Stomach (tissue), 9 donors: ENCODE data around the gene TP53AIP1. TPM values are rescaled to one million over a fixed set of nuclear protein-coding genes. Genes with fewer than 3 reads are reported as not detected.
"Not testable (repeated sequence)": the region's sequence is repeated elsewhere in the genome, so short reads cannot be mapped to it uniquely, and the experiment has no call there.

Experiments used
- DNase-seq, 2 donors: peaks; one replicate each; pipeline versions ENCODE4 v3.0.0 to v3.0.0-alpha.2; 2013 to 2019
- H3K27ac ChIP-seq, 5 donors: fragments of 200-600 bp in 4 of 5; sonication (generic) in 4 of 5; one replicate each; pipeline ENCODE4 v1.5.1; 2013 to 2019; ENCODE audit warnings: mild to moderate bottlenecking in 1 of 5, moderate library complexity in 1 of 5
- H3K27me3 ChIP-seq, 3 donors: fragments of 200-600 bp; sonication (generic); one replicate each; pipeline ENCODE4 v1.5.1; 2017 to 2019; ENCODE audit warnings: mixed run types in 1 of 3
- H3K36me3 ChIP-seq, 4 donors: fragments of 200-600 bp; sonication (generic); 1 replicate in 3 of 4; 2 replicates in 1 of 4; pipeline ENCODE4 v1.5.1; 2016 to 2019
- H3K4me1 ChIP-seq, 4 donors: fragments of 200-600 bp; sonication (generic); one replicate each; pipeline ENCODE4 v1.5.1; 2016 to 2019
- H3K4me3 ChIP-seq, 4 donors: fragments of 200-600 bp; sonication (generic) in 3 of 4; one replicate each; pipeline ENCODE4 v1.5.1; 2016 to 2019; ENCODE audit warnings: mild to moderate bottlenecking in 1 of 4
- H3K9me3 ChIP-seq, 4 donors: fragments of 200-600 bp; sonication (generic); one replicate each; pipeline ENCODE4 v1.5.1; 2016 to 2019
- EP300 ChIP-seq: sonication (generic); formaldehyde crosslinking; IDR thresholded peaks from one replicate; pipeline ENCODE4 v1.6.1; 2017; ENCODE audit warnings: antibody characterized with exemption
- POLR2A ChIP-seq, 4 donors: fragments of 450-650 bp; IDR thresholded peaks; one replicate each; pipeline ENCODE4 v1.6.1; 2016; ENCODE audit warnings: antibody characterized with exemption in 4 of 4, control low read depth in 2 of 4, mild to moderate bottlenecking in 1 of 4, moderate library complexity in 1 of 4
- POLR2AphosphoS5 ChIP-seq, 3 donors: sonication (generic); formaldehyde crosslinking; IDR thresholded peaks; one replicate each; pipeline ENCODE4 v1.6.1; 2016; ENCODE audit warnings: antibody characterized with exemption in 3 of 3
- WGBS, 5 donors: extraction: QIAGEN DNeasy Blood & Tissue Kit in 3 of 5; methylation state at CpG; one replicate each; pipeline versions ENCODE4 v1.1.5 to v1.1.7; 2013 to 2018; 5-methylcytosine and 5-hydroxymethylcytosine counted together
- intact Hi-C: fragments of 100-400 bp; cut with DNase I; formaldehyde crosslinking; loops from one replicate; pipeline ENCODE4 v1.15.1; 2023; ENCODE audit warnings: low total_unique reads
- polyA plus RNA-seq, 3 donors: library from polyadenylated mRNA; stranded (reverse); fragments of 200-250 nt; gene quantifications; one replicate each; pipeline ENCODE4 v1.2.3, GENCODE V29; 2013
- total RNA-seq, 5 donors: library from RNA; depleted of rRNA; stranded (reverse); fragments of >200 nt; gene quantifications; one replicate each; pipeline versions ENCODE4 v1.1.0 to v1.2.3, GENCODE V29; 2014 to 2016
- TF ChIP-seq, protein P1 (sequence below), 7 experiments: fragments of 450-650 bp in 4 of 7; fragments of 200-600 bp in 3 of 7; sonication (generic) in 3 of 7; IDR thresholded peaks; one replicate each; pipeline ENCODE4 v1.5.1; 2016 to 2019; ENCODE audit warnings: antibody characterized with exemption in 7 of 7, control low read depth in 2 of 7, mild to moderate bottlenecking in 1 of 7
- donor health status: healthy with polysubstance abuse.
- donor health status: Bipolar disorder and iron deficiency.
- donor health status: healthy.

TP53AIP1 gene
- total and polyA plus RNA-seq, 8 donors = 22.4 TPM; not detected in 7

DNA sequence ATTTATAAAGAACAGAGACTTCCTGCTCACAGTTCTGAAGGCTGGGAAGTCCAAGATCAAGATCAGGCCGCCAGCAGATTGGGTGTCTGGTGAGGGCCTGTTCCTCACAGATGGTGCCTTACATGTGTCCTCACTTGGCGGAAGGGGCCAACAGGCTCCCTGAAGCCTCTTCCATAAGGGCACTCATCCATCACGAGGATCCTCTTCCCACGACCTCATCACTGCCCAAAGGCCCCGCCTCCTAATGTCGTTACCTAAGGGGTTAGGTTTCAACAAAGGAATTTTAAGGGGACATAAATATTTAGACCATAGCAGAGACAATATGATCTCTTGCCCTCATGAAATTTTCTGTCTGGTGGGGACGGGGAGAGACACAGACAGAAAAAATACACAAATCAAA lies 18.6 kb downstream of the TP53AIP1 start:
- 73 to 86% (median 80%) methylated on average over 7 of the region's 7 CpGs for WGBS, 5 donors
- intact Hi-C loops = no loop called here
- TF ChIP-seq POLR2AphosphoS5 (IDR thresholded peaks at IDR 0.05) (no peak), POLR2A (IDR thresholded peaks at IDR 0.05) (no peak), EP300 (no peak)
- TF ChIP-seq, protein P1, sequence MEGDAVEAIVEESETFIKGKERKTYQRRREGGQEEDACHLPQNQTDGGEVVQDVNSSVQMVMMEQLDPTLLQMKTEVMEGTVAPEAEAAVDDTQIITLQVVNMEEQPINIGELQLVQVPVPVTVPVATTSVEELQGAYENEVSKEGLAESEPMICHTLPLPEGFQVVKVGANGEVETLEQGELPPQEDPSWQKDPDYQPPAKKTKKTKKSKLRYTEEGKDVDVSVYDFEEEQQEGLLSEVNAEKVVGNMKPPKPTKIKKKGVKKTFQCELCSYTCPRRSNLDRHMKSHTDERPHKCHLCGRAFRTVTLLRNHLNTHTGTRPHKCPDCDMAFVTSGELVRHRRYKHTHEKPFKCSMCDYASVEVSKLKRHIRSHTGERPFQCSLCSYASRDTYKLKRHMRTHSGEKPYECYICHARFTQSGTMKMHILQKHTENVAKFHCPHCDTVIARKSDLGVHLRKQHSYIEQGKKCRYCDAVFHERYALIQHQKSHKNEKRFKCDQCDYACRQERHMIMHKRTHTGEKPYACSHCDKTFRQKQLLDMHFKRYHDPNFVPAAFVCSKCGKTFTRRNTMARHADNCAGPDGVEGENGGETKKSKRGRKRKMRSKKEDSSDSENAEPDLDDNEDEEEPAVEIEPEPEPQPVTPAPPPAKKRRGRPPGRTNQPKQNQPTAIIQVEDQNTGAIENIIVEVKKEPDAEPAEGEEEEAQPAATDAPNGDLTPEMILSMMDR (IDR thresholded peaks at IDR 0.05) = no peak

DNA sequence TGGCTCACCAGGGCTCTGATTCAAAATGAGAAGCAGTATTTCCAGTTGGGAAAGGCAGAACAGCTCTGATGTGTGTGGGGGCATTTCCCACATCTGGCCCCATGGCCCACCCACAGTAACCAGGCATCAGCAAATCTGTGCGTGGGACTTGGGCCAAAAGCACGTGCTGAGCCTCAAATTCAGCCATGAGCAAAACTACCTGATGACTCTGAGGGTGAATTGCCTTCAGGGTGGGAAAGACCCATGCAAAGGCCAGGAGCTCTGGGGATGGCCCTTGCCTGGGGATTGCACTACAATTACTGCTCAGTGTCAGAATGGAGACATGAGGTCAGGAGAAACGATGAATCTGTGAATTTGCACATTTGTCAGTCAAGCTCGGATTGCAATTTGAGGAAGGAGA lies 20.9 kb downstream of the TP53AIP1 start:
- Histone ChIP-seq H3K4me1 (no peaks in the 10 kb centered on the region), H3K4me3 (no peak overlapping the region), H3K27ac (no peak overlapping the region), H3K9me3 (no peaks in the 10 kb centered on the region), H3K36me3 (no peaks in the 10 kb centered on the region), H3K27me3 (peaks cover 0 to 17% (median 0%) of the 10 kb centered on the region in 3 donors)
- intact Hi-C loops = no loop called here
- no peak for TF ChIP-seq POLR2A (IDR thresholded peaks at IDR 0.05)
- TF ChIP-seq EP300 = no peak
- TF ChIP-seq, protein P1 (IDR thresholded peaks at IDR 0.05) = no peak
- WGBS, 5 donors = 79 to 89% (median 86%) methylated on average over 4 of the region's 4 CpGs
- no peak for DNase-seq

More for the DNA sequence above, 18.6 kb downstream of the TP53AIP1 start:
- H3K27ac ChIP-seq = no peak overlapping the region
- H3K27me3 ChIP-seq = peaks cover 0 to 17% (median 0%) of the 10 kb centered on the region in 3 donors
- H3K4me1 ChIP-seq = no peaks in the 10 kb centered on the region
- H3K4me3 ChIP-seq = no peak overlapping the region
- no peaks in the 10 kb centered on the region for H3K9me3 ChIP-seq
- no peak for DNase-seq
- no peaks in the 10 kb centered on the region for H3K36me3 ChIP-seq

DNA sequence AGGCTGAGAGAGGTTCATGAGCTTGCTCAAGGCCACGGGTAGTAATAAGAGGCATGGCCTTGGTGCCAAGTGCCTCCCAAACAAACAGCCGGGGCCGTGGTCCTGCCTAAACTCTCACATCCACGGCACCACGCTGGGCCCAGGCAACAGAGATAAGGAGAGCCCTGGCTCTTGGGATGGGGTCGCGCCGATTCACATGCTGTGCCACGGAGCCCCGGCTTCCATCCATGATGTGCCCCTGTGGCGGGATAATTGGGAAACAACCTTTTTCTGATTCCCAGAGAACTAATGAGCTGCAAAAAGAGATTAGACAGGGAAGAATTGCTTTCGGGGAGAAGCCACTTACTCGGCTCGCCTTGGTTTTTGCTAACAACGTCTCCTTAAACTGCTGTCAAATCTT lies 22.0 kb downstream of the TP53AIP1 start:
- H3K9me3 ChIP-seq = no peaks in the 10 kb centered on the region
- TF ChIP-seq, protein P1 (IDR thresholded peaks at IDR 0.05) = no peak
- no peak for TF ChIP-seq EP300
- no peak for TF ChIP-seq POLR2A (IDR thresholded peaks at IDR 0.05)
- no peak for TF ChIP-seq POLR2AphosphoS5 (IDR thresholded peaks at IDR 0.05)
- intact Hi-C loops = no loop called here
- H3K27ac ChIP-seq = no peak overlapping the region
- peaks cover 0 to 17% (median 0%) of the 10 kb centered on the region in 3 donors for H3K27me3 ChIP-seq
- 80 to 92% (median 87%) methylated on average over 10 to 15 of the region's 15 CpGs for WGBS, 5 donors
- H3K4me1 ChIP-seq = no peaks in the 10 kb centered on the region
- no peak overlapping the region for H3K4me3 ChIP-seq
- DNase-seq = no peak
- no peaks in the 10 kb centered on the region for H3K36me3 ChIP-seq

GRCh38 chr11:128919635-128920034 lies 23.0 kb downstream of the TP53AIP1 start:
- DNase-seq, intact Hi-C loops: not testable (repeated sequence)
- WGBS, 5 donors = 75 to 85% (median 76%) methylated on average over 7 of the region's 7 CpGs

GRCh38 chr11:128919216-128919615 lies 23.5 kb downstream of the TP53AIP1 start:
- no peak overlapping the region for H3K27ac ChIP-seq
- H3K27me3 ChIP-seq = peaks cover 0 to 13% (median 0%) of the 10 kb centered on the region in 3 donors
- no peaks in the 10 kb centered on the region for H3K4me1 ChIP-seq
- intact Hi-C loops = no loop called here
- no peak overlapping the region for H3K4me3 ChIP-seq
- no peak for DNase-seq
- no peaks in the 10 kb centered on the region for H3K9me3 ChIP-seq
- TF ChIP-seq EP300 (no peak), POLR2A (IDR thresholded peaks at IDR 0.05) (no peak), POLR2AphosphoS5 (IDR thresholded peaks at IDR 0.05) (no peak)
- TF ChIP-seq, protein P1 (IDR thresholded peaks at IDR 0.05) = no peak
- 48 to 81% (median 77%) methylated on average over 5 of the region's 5 CpGs for WGBS, 5 donors
- no peaks in the 10 kb centered on the region for H3K36me3 ChIP-seq

More at GRCh38 chr11:128919635-128920034, 23.0 kb downstream of the TP53AIP1 start:
- H3K27me3 ChIP-seq = peaks cover 0 to 17% (median 0%) of the 10 kb centered on the region in 3 donors
- not testable (repeated sequence) for H3K27ac ChIP-seq, H3K4me3 ChIP-seq, H3K4me1 ChIP-seq, H3K9me3 ChIP-seq, H3K36me3 ChIP-seq
